ENCODE data around the gene MSL2. TPM values are rescaled to one million over a fixed set of nuclear protein-coding genes. Genes with fewer than 3 reads are reported as not detected.
"Not testable (repeated sequence)": the region's sequence is repeated elsewhere in the genome, so short reads cannot be mapped to it uniquely, and the experiment has no call there.

MSL2 gene
- total RNA-seq, 1 donor from 2014 or later, result 16.5 TPM

DNA sequence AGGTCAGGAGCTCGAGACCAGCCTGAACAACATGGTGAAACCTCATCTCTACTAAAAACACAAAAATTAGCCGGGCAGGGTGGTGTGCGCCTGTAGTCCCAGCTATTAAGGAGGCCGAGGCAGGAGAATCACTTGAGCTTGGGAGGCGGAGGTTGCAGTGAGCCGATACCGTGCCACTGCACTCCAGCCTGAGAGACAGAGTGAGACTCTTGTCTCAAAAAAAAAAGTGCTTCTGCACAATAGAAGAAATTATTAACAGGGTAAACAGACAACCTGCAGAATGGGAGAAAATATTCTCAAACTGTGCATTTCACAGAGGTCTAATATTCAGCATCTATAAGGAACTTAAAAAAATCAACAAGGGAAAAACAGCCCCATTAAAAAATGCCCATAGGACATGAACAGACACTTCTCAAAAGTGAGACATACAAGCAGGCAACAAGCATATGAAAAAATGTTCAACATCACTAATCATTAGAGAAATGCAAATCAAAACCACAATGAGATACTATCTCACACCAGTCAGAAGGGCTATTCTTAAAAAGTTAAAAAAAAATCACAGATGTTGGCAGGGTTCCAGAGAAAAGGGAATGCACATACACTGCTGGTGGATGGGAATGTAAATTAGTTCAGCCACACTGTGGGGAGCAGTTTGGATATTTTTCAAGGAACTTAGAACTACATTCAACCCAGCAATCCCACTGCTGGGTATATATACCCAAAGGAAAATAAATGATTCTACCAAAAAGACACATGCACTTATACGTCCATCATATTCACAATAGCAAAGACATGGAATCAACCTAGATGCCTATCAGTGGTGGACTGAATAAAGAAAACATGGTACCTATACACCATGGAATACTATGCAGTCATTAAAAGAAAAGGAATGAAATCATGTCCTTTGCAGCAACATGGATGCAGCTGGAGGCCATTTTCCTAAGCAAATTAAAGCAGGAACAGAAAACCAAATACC, 75.5 kb downstream of the MSL2 start:
- DNase-seq (ENCODE audit: low spot score in 2 of 2), result no peak
- H3K4me1 ChIP-seq, result no peaks in the 10 kb centered on the region
- no peak overlapping the region for H3K4me3 ChIP-seq
- H3K36me3 ChIP-seq, result peaks cover 0 to 5% of the 10 kb centered on the region in 2 donors
- H3K27me3 ChIP-seq, result no peaks in the 10 kb centered on the region
- peaks cover 0 to 2% of the 10 kb centered on the region in 2 donors for H3K9me3 ChIP-seq
- no peak overlapping the region for H3K27ac ChIP-seq
- intact Hi-C loops (cut with DNase I), result no loop called here
- TF ChIP-seq, protein P1, sequence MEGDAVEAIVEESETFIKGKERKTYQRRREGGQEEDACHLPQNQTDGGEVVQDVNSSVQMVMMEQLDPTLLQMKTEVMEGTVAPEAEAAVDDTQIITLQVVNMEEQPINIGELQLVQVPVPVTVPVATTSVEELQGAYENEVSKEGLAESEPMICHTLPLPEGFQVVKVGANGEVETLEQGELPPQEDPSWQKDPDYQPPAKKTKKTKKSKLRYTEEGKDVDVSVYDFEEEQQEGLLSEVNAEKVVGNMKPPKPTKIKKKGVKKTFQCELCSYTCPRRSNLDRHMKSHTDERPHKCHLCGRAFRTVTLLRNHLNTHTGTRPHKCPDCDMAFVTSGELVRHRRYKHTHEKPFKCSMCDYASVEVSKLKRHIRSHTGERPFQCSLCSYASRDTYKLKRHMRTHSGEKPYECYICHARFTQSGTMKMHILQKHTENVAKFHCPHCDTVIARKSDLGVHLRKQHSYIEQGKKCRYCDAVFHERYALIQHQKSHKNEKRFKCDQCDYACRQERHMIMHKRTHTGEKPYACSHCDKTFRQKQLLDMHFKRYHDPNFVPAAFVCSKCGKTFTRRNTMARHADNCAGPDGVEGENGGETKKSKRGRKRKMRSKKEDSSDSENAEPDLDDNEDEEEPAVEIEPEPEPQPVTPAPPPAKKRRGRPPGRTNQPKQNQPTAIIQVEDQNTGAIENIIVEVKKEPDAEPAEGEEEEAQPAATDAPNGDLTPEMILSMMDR (IDR thresholded peaks at IDR 0.05), result no peak

DNA sequence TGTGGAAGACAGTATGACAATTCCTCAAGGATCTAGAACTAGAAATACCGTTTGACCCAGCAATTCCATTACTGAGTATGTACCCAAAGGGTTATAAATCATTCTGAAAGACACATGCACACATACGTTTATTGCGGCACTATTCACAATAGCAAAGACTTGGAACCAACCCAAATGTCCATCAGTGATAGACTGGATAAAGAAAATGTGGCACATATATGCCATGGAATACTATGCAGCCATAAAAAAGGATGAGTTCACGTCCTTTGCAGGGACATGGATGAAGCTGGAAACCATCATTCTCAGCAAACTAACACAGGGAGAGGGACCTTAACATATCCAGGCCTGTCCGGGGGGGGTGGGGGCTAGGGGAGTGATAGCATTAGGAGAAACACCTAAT, 76.4 kb downstream of the MSL2 start:
- H3K36me3 ChIP-seq; H3K4me3 ChIP-seq; H3K27ac ChIP-seq; H3K9me3 ChIP-seq; intact Hi-C loops (cut with DNase I); H3K27me3 ChIP-seq; H3K4me1 ChIP-seq; DNase-seq (ENCODE audit: low spot score in 2 of 2): not testable (repeated sequence)

DNA sequence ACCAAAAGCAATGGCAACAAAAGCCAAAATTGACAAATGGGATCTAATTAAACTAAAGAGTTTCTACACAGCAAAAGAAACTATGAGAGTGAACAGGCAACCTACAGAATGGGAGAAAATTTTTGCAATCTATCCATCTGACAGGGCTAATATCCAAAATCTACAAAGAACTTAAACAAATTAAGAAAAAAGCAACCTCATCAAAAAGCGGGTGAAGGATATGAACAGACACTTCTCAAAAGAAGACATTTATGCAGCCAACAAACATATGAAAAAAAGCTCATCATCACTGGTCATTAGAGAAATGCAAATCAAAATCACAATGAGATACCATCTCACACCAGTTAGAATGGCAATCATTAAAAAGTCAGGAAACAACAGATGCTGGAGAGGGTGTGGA, 76.8 kb downstream of the MSL2 start:
- H3K9me3 ChIP-seq, result not testable (repeated sequence)

DNA sequence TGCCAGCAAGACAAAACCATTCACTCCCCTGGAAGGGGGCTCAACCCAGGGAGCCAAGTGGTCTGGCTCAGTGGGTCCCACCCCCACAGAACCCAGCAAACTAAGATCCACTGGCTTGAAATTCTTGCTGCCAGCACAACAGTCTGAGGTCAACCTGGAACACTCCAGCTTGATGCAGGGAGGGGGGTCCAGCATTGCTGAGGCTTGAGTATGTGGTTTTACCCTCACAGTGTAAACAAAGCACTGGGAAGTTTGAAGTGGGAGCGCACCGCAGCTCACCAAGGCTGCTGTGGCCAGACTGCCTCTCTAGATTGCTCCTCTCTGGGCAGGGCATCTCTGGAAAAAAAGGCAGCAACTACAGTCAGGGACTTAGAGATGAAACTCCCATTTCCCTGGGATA, 81.7 kb downstream of the MSL2 start:
- TF ChIP-seq, protein P1 (IDR thresholded peaks at IDR 0.05), result no peak
- Histone ChIP-seq H3K4me1 (no peaks in the 10 kb centered on the region), H3K27ac (no peak overlapping the region), H3K27me3 (no peaks in the 10 kb centered on the region), H3K4me3 (no peak overlapping the region), H3K9me3 (peaks cover 0 to 2% of the 10 kb centered on the region in 2 donors), H3K36me3 (peaks cover 0 to 18% of the 10 kb centered on the region in 2 donors)
- no peak for DNase-seq (ENCODE audit: low spot score in 2 of 2)
- intact Hi-C loops (cut with DNase I), result no loop called here

More for the DNA sequence above, 76.8 kb downstream of the MSL2 start:
- intact Hi-C loops (cut with DNase I); H3K36me3 ChIP-seq; H3K4me3 ChIP-seq; H3K27ac ChIP-seq; DNase-seq (ENCODE audit: low spot score in 2 of 2); H3K27me3 ChIP-seq; H3K4me1 ChIP-seq: not testable (repeated sequence)

DNA sequence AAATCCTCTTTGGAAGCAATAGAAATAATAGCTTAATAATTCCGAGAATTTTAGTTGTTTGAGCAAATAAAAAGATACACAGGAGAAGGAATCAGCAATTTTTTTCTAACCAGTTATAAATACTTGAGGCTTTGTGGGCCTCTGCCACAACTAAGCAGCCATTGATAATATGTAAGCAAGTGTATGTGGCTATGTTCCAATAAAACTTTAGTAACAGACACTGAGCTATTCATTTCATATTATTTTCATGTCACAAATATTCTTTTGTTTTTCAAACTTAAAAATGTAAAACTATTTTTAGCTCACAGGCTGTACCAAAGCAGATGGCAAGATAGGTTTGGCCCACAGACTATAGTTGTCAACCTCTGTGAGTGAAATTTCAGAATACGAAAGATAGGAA, 85.7 kb downstream of the MSL2 start:
- Histone ChIP-seq H3K27me3 (no peaks in the 10 kb centered on the region), H3K4me3 (no peak overlapping the region), H3K27ac (no peak overlapping the region), H3K9me3 (no peaks in the 10 kb centered on the region), H3K36me3 (peaks cover 0 to 28% of the 10 kb centered on the region in 2 donors), H3K4me1 (no peaks in the 10 kb centered on the region)
- TF ChIP-seq, protein P1 (IDR thresholded peaks at IDR 0.05), result no peak
- DNase-seq (ENCODE audit: low spot score in 2 of 2), result no peak
- intact Hi-C loops (cut with DNase I), result no loop called here

DNA sequence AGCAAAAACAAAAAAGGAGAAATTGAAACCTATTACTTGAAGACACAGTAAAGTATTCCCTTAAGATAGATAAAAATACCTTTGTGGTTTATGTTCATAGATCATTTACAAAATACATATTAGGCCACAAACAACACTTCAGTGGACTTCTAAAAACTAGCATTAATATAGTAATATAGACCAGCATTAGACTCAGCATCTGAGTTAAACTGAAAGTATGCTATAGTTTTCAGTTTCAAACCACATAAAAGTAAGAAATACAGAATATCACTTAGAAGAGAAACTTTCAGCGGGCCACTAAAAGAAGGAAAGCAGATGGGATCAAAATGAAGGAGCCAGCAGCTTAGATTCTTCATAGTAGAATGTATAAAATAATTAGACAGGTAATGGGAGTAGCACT, 86.6 kb downstream of the MSL2 start:
- H3K27ac ChIP-seq, result no peak overlapping the region
- no peaks in the 10 kb centered on the region for H3K27me3 ChIP-seq
- no peaks in the 10 kb centered on the region for H3K9me3 ChIP-seq
- H3K4me3 ChIP-seq, result no peak overlapping the region
- H3K4me1 ChIP-seq, result no peaks in the 10 kb centered on the region
- intact Hi-C loops (cut with DNase I), result no loop called here
- TF ChIP-seq, protein P1 (IDR thresholded peaks at IDR 0.05), result no peak
- peaks cover under 1 to 38% of the 10 kb centered on the region in 2 donors for H3K36me3 ChIP-seq
- no peak for DNase-seq (ENCODE audit: low spot score in 2 of 2)

Measured in ascending aorta (tissue), 2 donors.